Stimulated activated CD4-positive, alpha-beta T cell treated with anti-CD3 and anti-CD28 coated beads, Interleukin-15, amount 100 ng/mL, for 48 hours (primary cell): ENCODE results near the gene GFOD2.

Source experiments
- DNase-seq, 2 donors: peaks; one replicate each; pipeline ENCODE4 v3.0.0-alpha.2; 2020; ENCODE audit warnings: low read depth in 2 of 2

GFOD2 gene

GRCh38 chr16:67731753-67732095 lies 12.6 kb upstream of the GFOD2 start:
- no peak for DNase-seq

- no peak for DNase-seq
Measured at GRCh38 chr16:67731071-67731752, 12.1 kb upstream of the GFOD2 start.

- no peak for DNase-seq
Measured at GRCh38 chr16:67730326-67730725, 11.2 kb upstream of the GFOD2 start.

GRCh38 chr16:67729636-67730248 lies 10.6 kb upstream of the GFOD2 start:
- no peak for DNase-seq

GRCh38 chr16:67727521-67728485 lies 8.7 kb upstream of the GFOD2 start:
- DNase-seq, result no peak

- DNase-seq, result no peak
Measured at GRCh38 chr16:67726106-67727034, 7.3 kb upstream of the GFOD2 start.

GRCh38 chr16:67723911-67724305 lies 4.8 kb upstream of the GFOD2 start:
- no peak for DNase-seq

- DNase-seq, result no peak
Measured at GRCh38 chr16:67723151-67723910, 4.2 kb upstream of the GFOD2 start.

GRCh38 chr16:67720236-67720635 lies 1.1 kb upstream of the GFOD2 start:
- no peak for DNase-seq

GRCh38 chr16:67719778-67720144 lies 645 bp upstream of the GFOD2 start:
- DNase-seq, result no peak

- DNase-seq, result no peak
Measured at GRCh38 chr16:67718668-67719047, 458 bp downstream of the GFOD2 start.

- DNase-seq, result no peak
Measured at GRCh38 chr16:67716097-67716496, 3.0 kb downstream of the GFOD2 start.

GRCh38 chr16:67714522-67714921 lies 4.6 kb downstream of the GFOD2 start:
- DNase-seq, result no peak

- DNase-seq, result no peak
Measured at GRCh38 chr16:67713647-67714273, 5.4 kb downstream of the GFOD2 start.

GRCh38 chr16:67710607-67711006 lies 8.5 kb downstream of the GFOD2 start:
- no peak for DNase-seq

- DNase-seq, result no peak
Measured at GRCh38 chr16:67709050-67709449, 10.1 kb downstream of the GFOD2 start.

- DNase-seq, result no peak
Measured at GRCh38 chr16:67708368-67708771, 10.7 kb downstream of the GFOD2 start.

GRCh38 chr16:67707790-67708189 lies 11.3 kb downstream of the GFOD2 start:
- DNase-seq, result no peak

- DNase-seq, result no peak
Measured at GRCh38 chr16:67707210-67707609, 11.9 kb downstream of the GFOD2 start.

- DNase-seq, result no peak
Measured at GRCh38 chr16:67704110-67704509, 15.0 kb downstream of the GFOD2 start.
